Breast epithelium (tissue), 3 donors: ENCODE results near the gene MORF4L1.

Source experiments
- POLR2A ChIP-seq: fragments of 450-650 bp; IDR thresholded peaks from one replicate; pipeline ENCODE4 v1.6.1; 2016; ENCODE audit warnings: antibody characterized with exemption, mild to moderate bottlenecking, moderate library complexity
- POLR2AphosphoS5 ChIP-seq, 3 donors: sonication (generic); formaldehyde crosslinking; IDR thresholded peaks; one replicate each; pipeline ENCODE4 v1.6.1; 2017; ENCODE audit warnings: antibody characterized with exemption in 3 of 3
- TF ChIP-seq, protein P1 (sequence below), 3 donors: fragments of 450-650 bp; IDR thresholded peaks; one replicate each; pipeline ENCODE4 v1.5.1; 2016 to 2017; ENCODE audit warnings: antibody characterized with exemption in 3 of 3, mild to moderate bottlenecking in 3 of 3, moderate library complexity in 3 of 3

DNA sequence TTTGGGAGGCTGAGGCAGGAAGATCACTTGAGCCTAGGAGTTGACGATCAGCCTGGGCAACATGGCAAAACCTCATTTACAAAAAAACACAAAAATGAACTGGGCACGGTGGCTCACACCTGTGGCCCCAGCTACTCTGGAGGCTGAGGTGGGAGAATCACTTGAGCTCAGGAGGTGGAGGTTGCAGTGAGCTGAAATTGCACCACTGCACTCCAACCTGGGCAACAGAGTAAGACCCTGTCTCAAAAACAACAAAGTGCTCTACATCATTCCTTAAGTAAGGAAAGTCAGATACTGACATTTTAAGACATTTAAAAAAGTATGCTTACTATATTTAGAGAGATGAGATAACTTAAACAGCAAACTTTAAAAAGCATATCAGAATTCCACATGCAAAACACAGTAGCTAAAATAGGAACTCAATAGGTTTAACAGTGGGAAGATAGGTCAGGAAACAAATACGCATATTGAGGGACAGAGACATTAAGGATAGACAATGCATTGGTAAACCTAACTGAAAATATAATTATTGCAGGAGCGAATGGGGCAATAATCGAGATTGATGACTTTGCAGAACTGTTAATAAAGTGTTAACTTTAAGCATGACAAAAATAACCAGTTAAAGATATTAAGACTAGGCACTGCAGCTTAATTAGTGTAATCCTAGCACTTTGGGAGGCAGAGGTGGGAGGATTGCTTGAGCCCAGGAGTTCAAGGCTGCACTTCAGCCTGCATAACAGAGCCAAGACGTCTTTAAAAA lies 32.1 kb downstream of the MORF4L1 start:
- TF ChIP-seq, protein P1, sequence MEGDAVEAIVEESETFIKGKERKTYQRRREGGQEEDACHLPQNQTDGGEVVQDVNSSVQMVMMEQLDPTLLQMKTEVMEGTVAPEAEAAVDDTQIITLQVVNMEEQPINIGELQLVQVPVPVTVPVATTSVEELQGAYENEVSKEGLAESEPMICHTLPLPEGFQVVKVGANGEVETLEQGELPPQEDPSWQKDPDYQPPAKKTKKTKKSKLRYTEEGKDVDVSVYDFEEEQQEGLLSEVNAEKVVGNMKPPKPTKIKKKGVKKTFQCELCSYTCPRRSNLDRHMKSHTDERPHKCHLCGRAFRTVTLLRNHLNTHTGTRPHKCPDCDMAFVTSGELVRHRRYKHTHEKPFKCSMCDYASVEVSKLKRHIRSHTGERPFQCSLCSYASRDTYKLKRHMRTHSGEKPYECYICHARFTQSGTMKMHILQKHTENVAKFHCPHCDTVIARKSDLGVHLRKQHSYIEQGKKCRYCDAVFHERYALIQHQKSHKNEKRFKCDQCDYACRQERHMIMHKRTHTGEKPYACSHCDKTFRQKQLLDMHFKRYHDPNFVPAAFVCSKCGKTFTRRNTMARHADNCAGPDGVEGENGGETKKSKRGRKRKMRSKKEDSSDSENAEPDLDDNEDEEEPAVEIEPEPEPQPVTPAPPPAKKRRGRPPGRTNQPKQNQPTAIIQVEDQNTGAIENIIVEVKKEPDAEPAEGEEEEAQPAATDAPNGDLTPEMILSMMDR (IDR thresholded peaks at IDR 0.05) = no peak
- TF ChIP-seq POLR2A (no peak), POLR2AphosphoS5 (IDR thresholded peaks at IDR 0.05) (no peak)
